Lung (tissue), 12 donors: ENCODE results near the gene FRMD3. TPM values are rescaled to one million over a fixed set of nuclear protein-coding genes. Genes with fewer than 3 reads are reported as not detected.

Source experiments
- ATAC-seq: fragments of 200-7000 bp; cut with Tn5 transposase; one replicate; pipeline ENCODE4 v1.9.1; 2020; ENCODE audit warnings: moderate number of reproducible peaks; ENCODE audit not compliant: insufficient read depth, low FRiP score
- DNase-seq, 3 donors: peaks; one replicate each; pipeline ENCODE4 v3.0.0-alpha.2; 2013 to 2017
- H3K27ac ChIP-seq, 2 donors: one replicate each; pipeline ENCODE4 v1.5.1; 2013; ENCODE audit warnings: mild to moderate bottlenecking in 2 of 2, moderate library complexity in 2 of 2, control low read depth in 1 of 2, inconsistent platforms in 1 of 2, low read depth in 1 of 2, low read length in 1 of 2
- H3K27me3 ChIP-seq, 3 donors: one replicate each; pipeline ENCODE4 v1.5.1; 2013; ENCODE audit warnings: low read length in 2 of 3; ENCODE audit not compliant: control insufficient read depth in 3 of 3, insufficient read depth in 3 of 3
- H3K36me3 ChIP-seq, 4 donors: one replicate each; pipeline ENCODE4 v1.5.1; 2013; ENCODE audit warnings: low read length in 4 of 4, mild to moderate bottlenecking in 1 of 4, moderate library complexity in 1 of 4; ENCODE audit not compliant: control insufficient read depth in 4 of 4, insufficient read depth in 4 of 4
- H3K4me1 ChIP-seq, 5 donors: one replicate each; pipeline ENCODE4 v1.5.1; 2013; ENCODE audit warnings: low read length in 5 of 5, mild to moderate bottlenecking in 2 of 5, moderate library complexity in 1 of 5; ENCODE audit not compliant: control insufficient read depth in 5 of 5, insufficient read depth in 5 of 5
- H3K4me3 ChIP-seq: one replicate; pipeline ENCODE4 v1.5.1; 2013; ENCODE audit warnings: mild to moderate bottlenecking, control low read depth, moderate library complexity
- H3K9ac ChIP-seq, 2 donors: one replicate each; pipeline ENCODE4 v1.5.1; 2013; ENCODE audit warnings: low read length in 2 of 2, control low read depth in 1 of 2; ENCODE audit not compliant: insufficient read depth in 1 of 2
- H3K9me3 ChIP-seq, 4 donors: one replicate each; pipeline ENCODE4 v1.5.1; 2013; ENCODE audit warnings: low read length in 3 of 4, mild to moderate bottlenecking in 1 of 4, moderate library complexity in 1 of 4; ENCODE audit not compliant: control insufficient read depth in 4 of 4, insufficient read depth in 3 of 4
- CTCF ChIP-seq: IDR thresholded peaks from 2 replicates; pipeline ENCODE4 v1.5.1; 2012; ENCODE audit warnings: mild to moderate bottlenecking; ENCODE audit errors: control extremely low read depth, extremely low read depth
- WGBS, 2 donors: extraction: QIAGEN DNeasy Blood & Tissue Kit; methylation state at CpG; one replicate each; pipeline ENCODE4 v1.1.7; 2013; 5-methylcytosine and 5-hydroxymethylcytosine counted together
- polyA plus RNA-seq, 2 donors: library from polyadenylated mRNA; stranded (reverse); fragments of 200-250 nt; gene quantifications; one replicate each; pipeline ENCODE4 v1.2.1, GENCODE V29; 2013
- total RNA-seq, 2 donors: library from RNA; depleted of rRNA in 1 of 2; stranded (reverse); fragments of >200 nt in 1 of 2; gene quantifications; one replicate each; pipeline ENCODE4 v1.2.1, GENCODE V29; 2014 to 2021
- donor health status: control.
- donor health status: control.
- donor health status: Bipolar disorder and iron deficiency.
- donor health status: healthy.
- donor health status: DM: yes; HTN: yes; CAD: no.

The FRMD3 gene
- total and polyA plus RNA-seq, 4 donors, result 0.75 to 3.2 (median 1.6) TPM

- Histone ChIP-seq H3K36me3 (no peaks in the 10 kb centered on the region), H3K9me3 (no peaks in the 10 kb centered on the region), H3K9ac (no peak overlapping the region), H3K27me3 (no peaks in the 10 kb centered on the region), H3K27ac (no peak overlapping the region), H3K4me3 (no peak overlapping the region), H3K4me1 (no peaks in the 10 kb centered on the region)
- DNase-seq, result peak; percentile 73 to 76 (median 76)
- ATAC-seq, result peak; percentile 88
- TF ChIP-seq CTCF, result peak; percentile 85
- 3 to 6% methylated on average over 4 of the region's 4 CpGs for WGBS, 2 donors
Measured at GRCh38 chr9:83334320-83334719, 203.9 kb downstream of the FRMD3 start.

DNA sequence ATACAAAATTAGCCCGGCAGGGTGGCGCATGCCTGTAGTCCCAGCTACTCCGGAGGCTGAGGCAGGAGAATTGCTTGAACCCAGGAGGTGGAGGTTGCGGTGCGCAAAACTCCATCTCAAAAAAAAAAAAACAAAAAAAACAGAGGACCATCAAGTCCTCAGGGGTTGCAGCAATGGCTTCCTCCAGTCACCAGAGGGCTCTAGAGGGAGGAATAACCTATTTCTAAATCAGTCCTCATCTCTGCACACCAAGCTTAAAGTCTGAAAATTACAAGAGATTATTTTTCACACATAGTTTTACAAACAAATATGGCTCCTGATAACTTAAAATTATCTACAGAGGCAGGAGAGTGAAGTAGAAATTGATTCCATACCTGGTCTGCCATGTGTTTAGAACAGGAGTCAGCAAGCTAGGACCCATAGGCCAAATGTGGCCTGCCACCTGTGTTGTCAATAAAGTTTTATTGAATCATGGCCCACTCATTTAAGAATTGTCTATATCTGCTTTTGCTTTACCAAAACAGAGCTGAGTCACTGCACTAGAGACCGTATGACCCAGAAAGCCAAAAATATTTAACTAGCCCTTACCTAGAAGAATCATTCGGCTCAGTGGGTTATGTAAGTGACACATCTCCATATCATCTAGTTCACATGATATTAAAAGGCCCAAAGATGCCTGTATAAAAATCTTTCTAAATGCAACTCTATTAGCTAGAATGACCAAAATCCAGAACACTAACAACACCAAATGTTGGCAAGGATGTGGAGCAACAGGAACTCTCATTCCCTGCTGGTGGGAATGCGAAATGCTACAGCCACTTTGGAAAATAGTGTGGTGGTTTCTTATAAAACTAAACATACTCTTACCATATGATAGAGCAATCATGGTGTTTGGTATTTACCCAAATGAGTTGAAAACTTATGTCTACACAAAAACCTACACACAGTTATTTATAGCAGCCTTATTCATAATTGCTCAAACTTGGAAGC, 207.7 kb downstream of the FRMD3 start:
- DNase-seq (no peak), ATAC-seq (no peak)
- H3K27me3 ChIP-seq, result no peaks in the 10 kb centered on the region
- 97 to 98% methylated on average over 8 of the region's 8 CpGs for WGBS, 2 donors
- H3K9me3 ChIP-seq, result no peaks in the 10 kb centered on the region
- no peak overlapping the region for H3K27ac ChIP-seq
- H3K4me3 ChIP-seq, result no peak overlapping the region
- H3K4me1 ChIP-seq, result no peaks in the 10 kb centered on the region
- no peak overlapping the region for H3K9ac ChIP-seq
- H3K36me3 ChIP-seq, result no peaks in the 10 kb centered on the region
- TF ChIP-seq CTCF, result no peak

DNA sequence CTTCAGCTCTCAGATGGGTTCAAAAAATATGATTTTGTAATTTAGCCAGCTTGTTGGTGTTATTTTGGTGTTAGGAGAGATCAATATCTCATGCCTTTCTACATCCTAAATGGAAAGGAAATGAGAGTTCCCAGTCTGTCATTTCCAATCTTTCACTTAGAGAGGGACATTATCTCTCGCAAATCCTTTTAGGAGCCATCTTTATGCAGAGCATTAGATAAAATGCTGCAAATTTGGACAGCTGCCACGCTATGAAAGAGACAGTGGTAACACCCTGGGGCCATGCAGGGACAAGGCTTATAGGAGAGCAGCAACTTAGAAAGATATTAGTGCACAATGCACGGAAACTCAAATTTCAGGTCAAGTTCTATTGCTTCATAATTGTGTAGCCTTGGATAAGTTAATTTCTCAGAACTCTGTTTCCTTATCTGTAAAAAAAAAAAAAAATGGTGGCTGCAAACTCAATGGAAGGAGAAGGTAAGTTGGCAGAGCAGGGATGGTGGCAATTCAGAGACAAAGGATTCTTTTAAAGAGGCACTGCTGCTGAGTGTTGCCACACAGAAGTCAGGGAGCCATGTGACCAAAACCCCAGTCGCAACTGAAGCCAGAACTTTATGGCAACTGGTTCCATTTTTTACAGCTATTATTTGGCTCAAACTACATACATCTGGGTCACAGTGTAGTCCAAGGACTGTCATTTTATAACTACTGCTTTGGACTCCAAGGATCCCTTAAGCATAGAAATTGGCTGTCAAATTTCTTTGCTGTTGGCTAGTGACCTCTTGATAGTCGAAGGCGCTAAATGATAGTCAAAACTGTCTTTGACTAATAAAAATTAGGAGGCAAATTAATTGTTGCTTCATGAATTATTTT, 210.2 kb downstream of the FRMD3 start:
- no peak for TF ChIP-seq CTCF
- DNase-seq (no peak), ATAC-seq (no peak)
- H3K4me3 ChIP-seq, result no peak overlapping the region
- no peak overlapping the region for H3K9ac ChIP-seq
- H3K4me1 ChIP-seq, result no peaks in the 10 kb centered on the region
- no peaks in the 10 kb centered on the region for H3K27me3 ChIP-seq
- H3K36me3 ChIP-seq, result no peaks in the 10 kb centered on the region
- WGBS, 2 donors, result 72 to 77% methylated on average over 6 of the region's 6 CpGs
- H3K9me3 ChIP-seq, result no peaks in the 10 kb centered on the region
- H3K27ac ChIP-seq, result no peak overlapping the region
